ENCODE data around the gene SOWAHA.
"Not testable (repeated sequence)": the region's sequence is repeated elsewhere in the genome, so short reads cannot be mapped to it uniquely, and the experiment has no call there.

The SOWAHA gene

GRCh38 chr5:132853323-132853722, 40.2 kb downstream of the SOWAHA start:
- DNase-seq (ENCODE audit: low read depth in 2 of 2): no peak

- no peak for DNase-seq (ENCODE audit: low read depth in 2 of 2)
Observed at GRCh38 chr5:132853790-132854189, 40.7 kb downstream of the SOWAHA start.

- no peak for DNase-seq (ENCODE audit: low read depth in 2 of 2)
Observed at GRCh38 chr5:132854301-132854700, 41.2 kb downstream of the SOWAHA start.

- not testable (repeated sequence) for DNase-seq (ENCODE audit: low read depth in 2 of 2)
Observed at GRCh38 chr5:132854992-132855391, 41.9 kb downstream of the SOWAHA start.

GRCh38 chr5:132856011-132856410, 42.9 kb downstream of the SOWAHA start:
- no peak for DNase-seq (ENCODE audit: low read depth in 2 of 2)

- DNase-seq (ENCODE audit: low read depth in 2 of 2): no peak
Observed at GRCh38 chr5:132859889-132860437, 46.9 kb downstream of the SOWAHA start.

GRCh38 chr5:132860742-132861141, 47.6 kb downstream of the SOWAHA start:
- no peak for DNase-seq (ENCODE audit: low read depth in 2 of 2)

- no peak for DNase-seq (ENCODE audit: low read depth in 2 of 2)
Observed at GRCh38 chr5:132865668-132866341, 52.7 kb downstream of the SOWAHA start.
